Thymus (tissue), 11 donors: ENCODE data around the gene IL17REL. TPM values are rescaled to one million over a fixed set of nuclear protein-coding genes. Genes with fewer than 3 reads are reported as not detected.
A peak's percentile ranks its signal among the peaks of the same experiment; 100 is the strongest.

ENCODE experiments used
- DNase-seq, 9 donors: peaks; one replicate each; pipeline ENCODE4 v3.0.0-alpha.2; 2013; ENCODE audit warnings: low spot score in 9 of 9, low read depth in 6 of 9, missing footprints in 1 of 9
- H3K27ac ChIP-seq, 2 donors: one replicate each; pipeline ENCODE4 v1.5.1; 2013; ENCODE audit warnings: control low read depth in 1 of 2, low read depth in 1 of 2, low read length in 1 of 2, mild to moderate bottlenecking in 1 of 2, moderate library complexity in 1 of 2
- H3K27me3 ChIP-seq, 2 donors: one replicate each; pipeline ENCODE4 v1.5.1; 2013; ENCODE audit warnings: low read length in 1 of 2; ENCODE audit not compliant: control insufficient read depth in 2 of 2, insufficient read depth in 1 of 2
- H3K36me3 ChIP-seq, 2 donors: one replicate each; pipeline ENCODE4 v1.5.1; 2013; ENCODE audit warnings: low read length in 1 of 2, mild to moderate bottlenecking in 1 of 2, moderate library complexity in 1 of 2; ENCODE audit not compliant: control insufficient read depth in 2 of 2, insufficient read depth in 2 of 2
- H3K4me1 ChIP-seq, 2 donors: one replicate each; pipeline ENCODE4 v1.5.1; 2013; ENCODE audit warnings: low read length in 2 of 2; ENCODE audit not compliant: control insufficient read depth in 2 of 2, insufficient read depth in 2 of 2
- H3K4me3 ChIP-seq, 2 donors: one replicate each; pipeline ENCODE4 v1.5.1; 2013; ENCODE audit warnings: low read length in 2 of 2, control low read depth in 1 of 2, mild to moderate bottlenecking in 1 of 2
- H3K9me3 ChIP-seq, 2 donors: one replicate each; pipeline ENCODE4 v1.5.1; 2013; ENCODE audit warnings: low read length in 1 of 2, mild to moderate bottlenecking in 1 of 2; ENCODE audit not compliant: control insufficient read depth in 2 of 2, insufficient read depth in 1 of 2
- WGBS: extraction: QIAGEN DNeasy Blood & Tissue Kit; methylation state at CpG from one replicate; pipeline ENCODE4 v1.1.7; 2013; 5-methylcytosine and 5-hydroxymethylcytosine counted together
- polyA plus RNA-seq: library from polyadenylated mRNA; stranded (reverse); fragments of 200-250 nt; gene quantifications from one replicate; pipeline ENCODE4 v1.2.3, GENCODE V29; 2013
- total RNA-seq: library from RNA; stranded (reverse); fragments of 120-200 nt; gene quantifications from one replicate; pipeline ENCODE4 v1.2.4, GENCODE V29; 2013
- donor health status: healthy.

The IL17REL gene
- total and polyA plus RNA-seq, 2 donors, result 2.4 to 5.9 TPM

GRCh38 chr22:49971232-49972162 lies 41.1 kb downstream of the IL17REL start:
- peaks cover 19 to 36% of the 10 kb centered on the region in 2 donors for H3K4me1 ChIP-seq
- DNase-seq, result no peak
- 8% methylated on average over 81 of the region's 81 CpGs for WGBS
- peak overlapping the region; percentile 19 to 74 for H3K27ac ChIP-seq
- H3K36me3 ChIP-seq, result no peaks in the 10 kb centered on the region
- peak overlapping the region; percentile 27 to 45 for H3K4me3 ChIP-seq
- H3K27me3 ChIP-seq, result peaks cover 12 to 33% of the 10 kb centered on the region in 2 donors
- peaks cover 0 to 2% of the 10 kb centered on the region in 2 donors for H3K9me3 ChIP-seq

- Histone ChIP-seq H3K9me3 (peaks cover 0 to 2% of the 10 kb centered on the region in 2 donors), H3K4me3 (peak overlapping the region; percentile 27 to 45)
- 9% methylated on average over 32 of the region's 32 CpGs for WGBS
Observed at GRCh38 chr22:49970528-49971231, 41.9 kb downstream of the IL17REL start.

GRCh38 chr22:49969751-49970527 lies 42.6 kb downstream of the IL17REL start:
- H3K27ac ChIP-seq, result peak overlapping the region in 1 of 2 donors; percentile 74
- H3K4me1 ChIP-seq, result peaks cover 19 to 38% of the 10 kb centered on the region in 2 donors
- H3K4me3 ChIP-seq, result no peak overlapping the region

More at GRCh38 chr22:49970528-49971231, 41.9 kb downstream of the IL17REL start:
- peaks cover 19 to 38% of the 10 kb centered on the region in 2 donors for H3K4me1 ChIP-seq
- peaks cover 12 to 32% of the 10 kb centered on the region in 2 donors for H3K27me3 ChIP-seq
- peak overlapping the region; percentile 19 to 74 for H3K27ac ChIP-seq
- DNase-seq, result peak; percentile 57 to 94 (median 85)
- H3K36me3 ChIP-seq, result peaks cover 0 to under 1% of the 10 kb centered on the region in 2 donors

GRCh38 chr22:49968831-49969661 lies 43.5 kb downstream of the IL17REL start:
- no peak overlapping the region for H3K27ac ChIP-seq

More at GRCh38 chr22:49969751-49970527, 42.6 kb downstream of the IL17REL start:
- H3K9me3 ChIP-seq, result peaks cover 0 to 2% of the 10 kb centered on the region in 2 donors
- peak in 1 of 9 donors; percentile 2 for DNase-seq
- peaks cover 0 to 7% of the 10 kb centered on the region in 2 donors for H3K36me3 ChIP-seq
- peaks cover 12 to 29% of the 10 kb centered on the region in 2 donors for H3K27me3 ChIP-seq
- WGBS, result 92% methylated on average over 8 of the region's 8 CpGs

GRCh38 chr22:49968313-49968830 lies 44.2 kb downstream of the IL17REL start:
- DNase-seq, result peak in 1 of 9 donors; percentile 0
- 98% methylated on average over 11 of the region's 11 CpGs for WGBS

More at GRCh38 chr22:49968831-49969661, 43.5 kb downstream of the IL17REL start:
- H3K4me1 ChIP-seq, result peaks cover 19 to 44% of the 10 kb centered on the region in 2 donors
- peaks cover 0 to 2% of the 10 kb centered on the region in 2 donors for H3K9me3 ChIP-seq
- 98% methylated on average over 16 of the region's 16 CpGs for WGBS
- H3K36me3 ChIP-seq, result peaks cover 7 to 14% of the 10 kb centered on the region in 2 donors
- peaks cover 12 to 29% of the 10 kb centered on the region in 2 donors for H3K27me3 ChIP-seq
- DNase-seq, result peak in 1 of 9 donors; percentile 3
- H3K4me3 ChIP-seq, result no peak overlapping the region

GRCh38 chr22:49967706-49968208 lies 44.8 kb downstream of the IL17REL start:
- H3K4me1 ChIP-seq, result peaks cover 29 to 57% of the 10 kb centered on the region in 2 donors
- no peak overlapping the region for H3K4me3 ChIP-seq

More at GRCh38 chr22:49968313-49968830, 44.2 kb downstream of the IL17REL start:
- Histone ChIP-seq H3K4me3 (no peak overlapping the region), H3K9me3 (no peaks in the 10 kb centered on the region), H3K36me3 (peaks cover 14 to 18% of the 10 kb centered on the region in 2 donors), H3K27me3 (peaks cover 12 to 28% of the 10 kb centered on the region in 2 donors), H3K4me1 (peaks cover 23 to 51% of the 10 kb centered on the region in 2 donors), H3K27ac (no peak overlapping the region)

GRCh38 chr22:49966774-49967705 lies 45.5 kb downstream of the IL17REL start:
- 35% methylated on average over 36 of the region's 36 CpGs for WGBS
- H3K4me3 ChIP-seq, result no peak overlapping the region

More at GRCh38 chr22:49967706-49968208, 44.8 kb downstream of the IL17REL start:
- no peak for DNase-seq
- WGBS, result 77% methylated on average over 18 of the region's 18 CpGs
- Histone ChIP-seq H3K27ac (peak overlapping the region in 1 of 2 donors; percentile 3), H3K9me3 (no peaks in the 10 kb centered on the region), H3K36me3 (peaks cover 20 to 25% of the 10 kb centered on the region in 2 donors), H3K27me3 (peaks cover 12 to 22% of the 10 kb centered on the region in 2 donors)

More at GRCh38 chr22:49966774-49967705, 45.5 kb downstream of the IL17REL start:
- Histone ChIP-seq H3K9me3 (no peaks in the 10 kb centered on the region), H3K27me3 (peaks cover 6 to 15% of the 10 kb centered on the region in 2 donors), H3K4me1 (peaks cover 30 to 62% of the 10 kb centered on the region in 2 donors), H3K27ac (peak overlapping the region; percentile 50 to 55), H3K36me3 (peaks cover 25 to 27% of the 10 kb centered on the region in 2 donors)
- peak in 2 of 9 donors; percentile 2 to 37 for DNase-seq
